Suprapubic skin (tissue), 4 donors: Measurements from ENCODE around the gene LMAN1.

Experiments used
- CTCF ChIP-seq, 2 donors: fragments of 200-600 bp in 1 of 2; fragments of 450-650 bp in 1 of 2; sonication (generic) in 1 of 2; IDR thresholded peaks; one replicate each; pipeline ENCODE4 v1.5.1; 2016 to 2019; ENCODE audit warnings: antibody characterized with exemption in 2 of 2, mild to moderate bottlenecking in 1 of 2, moderate library complexity in 1 of 2
- EP300 ChIP-seq: sonication (generic); formaldehyde crosslinking; IDR thresholded peaks from one replicate; pipeline ENCODE4 v1.6.1; 2017; ENCODE audit warnings: antibody characterized with exemption
- POLR2A ChIP-seq, 2 donors: fragments of 450-650 bp; IDR thresholded peaks; one replicate each; pipeline ENCODE4 v1.6.1; 2017; ENCODE audit warnings: antibody characterized with exemption in 2 of 2, mild to moderate bottlenecking in 2 of 2, moderate library complexity in 2 of 2
- POLR2AphosphoS5 ChIP-seq, 3 donors: sonication (generic); formaldehyde crosslinking; IDR thresholded peaks; one replicate each; pipeline ENCODE4 v1.6.1; 2017; ENCODE audit warnings: antibody characterized with exemption in 3 of 3

GRCh38 chr18:59353079-59353680, 5.9 kb downstream of the LMAN1 start:
- TF ChIP-seq POLR2A (IDR thresholded peaks at IDR 0.05) (no peak), CTCF (IDR thresholded peaks at IDR 0.05) (no peak), POLR2AphosphoS5 (IDR thresholded peaks at IDR 0.05) (no peak), EP300 (no peak)
